Measurements from ENCODE around the gene LEMD1.

- TF ChIP-seq CTCF (IDR thresholded peaks at IDR 0.05 in 8 of 11, conservative IDR thresholded peaks at IDR 0.05 in 3 of 11) (no peak), POLR2A (IDR thresholded peaks at IDR 0.05) (no peak), POLR2AphosphoS5 (IDR thresholded peaks at IDR 0.05) (no peak)
Observed at GRCh38 chr1:205423814-205424399, 2.1 kb upstream of the LEMD1 start.

All from spleen (tissue), 7 donors.